Right forelimb (tissue), 1 donor: ENCODE measurements around the gene PDE4DIP.
"Not testable (repeated sequence)": the region's sequence is repeated elsewhere in the genome, so short reads cannot be mapped to it uniquely, and the experiment has no call there.

ENCODE experiments used
- DNase-seq: peaks from one replicate; pipeline ENCODE4 v3.0.0-alpha.2; 2018

Gene PDE4DIP

DNA sequence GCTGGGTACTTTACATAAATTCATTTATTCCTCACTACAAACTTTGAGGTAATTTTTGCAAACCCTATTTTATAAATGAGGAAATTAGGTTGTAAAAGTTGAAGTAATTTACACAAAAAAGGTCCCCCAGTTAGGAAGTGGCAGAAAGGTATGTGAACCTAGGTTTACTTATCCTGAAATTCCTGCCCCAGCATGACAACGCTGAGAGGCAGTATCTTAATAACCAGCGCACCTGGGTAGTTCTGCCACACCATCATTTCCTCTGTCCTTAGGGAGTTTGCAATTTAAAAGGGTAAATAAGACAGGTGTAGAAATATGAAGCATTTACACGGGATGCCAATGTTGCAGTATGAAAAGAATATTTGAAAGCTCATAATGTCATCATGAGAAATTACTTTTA is 79.6 kb downstream of the PDE4DIP start:
- DNase-seq = not testable (repeated sequence)

DNA sequence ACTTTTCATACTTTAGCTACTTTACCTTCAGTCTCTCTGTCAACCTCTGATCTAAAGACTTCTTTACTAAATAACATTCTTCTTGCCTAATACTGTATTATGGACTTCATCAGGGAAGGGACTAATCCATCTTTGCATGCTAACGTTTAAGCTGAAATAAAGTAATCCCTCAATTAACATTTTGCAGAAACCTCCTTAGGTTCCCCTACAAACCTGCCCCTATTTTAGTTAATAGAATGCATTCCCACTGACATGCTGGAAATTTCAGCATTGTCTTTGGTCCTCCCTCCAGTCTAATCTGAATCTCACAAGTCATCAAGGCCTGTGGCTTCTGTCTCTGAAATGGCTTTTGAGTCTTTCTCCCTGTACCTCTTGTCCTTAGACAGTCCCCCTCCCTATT is 83.4 kb downstream of the PDE4DIP start:
- not testable (repeated sequence) for DNase-seq

DNA sequence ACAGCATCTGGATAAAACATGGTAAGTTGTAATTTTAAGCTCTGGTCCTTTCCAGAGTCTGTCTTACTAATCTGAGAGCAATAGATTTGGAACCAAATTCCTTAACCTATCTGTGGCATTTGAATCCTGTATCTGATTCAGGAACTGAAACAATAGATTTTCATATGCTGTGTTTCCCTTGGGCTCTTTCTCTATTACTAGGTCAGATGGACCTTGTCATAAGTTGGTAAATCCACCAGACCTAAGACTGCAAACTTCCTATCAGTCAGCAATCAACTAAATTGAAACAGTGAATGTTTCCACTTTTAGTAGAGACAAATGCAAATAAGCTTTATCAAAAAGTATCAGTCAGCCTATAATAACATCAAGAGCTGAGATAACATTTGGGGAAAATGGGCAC is 85.0 kb downstream of the PDE4DIP start:
- not testable (repeated sequence) for DNase-seq

GRCh38 chr1:148935381-148936002 is 91.3 kb downstream of the PDE4DIP start:
- DNase-seq = not testable (repeated sequence)

GRCh38 chr1:148942906-148943305 is 98.7 kb downstream of the PDE4DIP start:
- DNase-seq = not testable (repeated sequence)

GRCh38 chr1:148945130-148945529 is 100.9 kb downstream of the PDE4DIP start:
- not testable (repeated sequence) for DNase-seq

- DNase-seq = not testable (repeated sequence)
Observed at GRCh38 chr1:148948768-148949167, 104.5 kb downstream of the PDE4DIP start.

- peak; percentile 85 for DNase-seq
Observed at GRCh38 chr1:148951336-148952227, 107.4 kb downstream of the PDE4DIP start.

- not testable (repeated sequence) for DNase-seq
Observed at GRCh38 chr1:148952253-148952937, 108.2 kb downstream of the PDE4DIP start.

DNA sequence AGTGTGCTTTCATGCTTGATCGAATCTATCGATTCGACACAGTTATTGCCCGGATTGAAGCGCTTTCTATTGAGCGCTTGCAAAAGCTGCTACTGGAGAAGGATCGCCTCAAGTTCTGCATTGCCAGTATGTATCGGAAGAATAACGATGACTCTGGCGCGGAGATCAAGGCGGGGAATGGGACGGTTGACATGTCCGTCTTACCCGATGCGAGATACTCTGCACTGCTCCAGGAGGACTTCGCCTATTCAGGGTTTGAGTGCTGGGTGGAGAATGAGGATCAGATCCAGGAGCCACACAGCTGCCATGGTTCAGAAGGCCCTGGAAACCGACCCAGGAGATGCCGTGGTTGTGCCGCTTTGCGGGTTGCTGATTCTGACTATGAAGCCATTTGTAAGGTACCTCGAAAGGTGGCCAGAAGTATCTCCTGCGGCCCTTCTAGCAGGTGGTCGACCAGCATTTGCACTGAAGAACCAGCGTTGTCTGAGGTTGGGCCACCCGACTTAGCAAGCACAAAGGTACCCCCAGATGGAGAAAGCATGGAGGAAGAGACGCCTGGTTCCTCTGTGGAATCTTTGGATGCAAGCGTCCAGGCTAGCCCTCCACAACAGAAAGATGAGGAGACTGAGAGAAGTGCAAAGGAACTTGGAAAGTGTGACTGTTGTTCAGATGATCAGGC is 108.8 kb downstream of the PDE4DIP start:
- DNase-seq = peak; percentile 65

DNA sequence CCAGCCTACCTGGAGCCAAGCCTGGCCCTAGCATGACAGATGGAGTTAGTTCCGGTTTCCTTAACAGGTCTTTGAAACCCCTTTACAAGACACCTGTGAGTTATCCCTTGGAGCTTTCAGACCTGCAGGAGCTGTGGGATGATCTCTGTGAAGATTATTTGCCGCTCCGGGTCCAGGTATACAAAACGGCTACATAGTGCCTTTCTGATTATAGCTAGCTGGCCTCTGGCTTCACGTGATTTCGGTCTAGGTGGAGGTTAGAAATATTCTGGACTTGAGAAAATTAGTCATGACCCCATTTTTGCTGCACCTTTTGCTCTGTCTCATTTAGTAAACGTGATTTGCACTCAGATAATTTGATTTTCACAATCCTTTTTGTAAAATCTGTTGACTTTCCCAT is 109.5 kb downstream of the PDE4DIP start:
- DNase-seq = not testable (repeated sequence)

GRCh38 chr1:148958343-148958742 is 114.1 kb downstream of the PDE4DIP start:
- DNase-seq = not testable (repeated sequence)

DNA sequence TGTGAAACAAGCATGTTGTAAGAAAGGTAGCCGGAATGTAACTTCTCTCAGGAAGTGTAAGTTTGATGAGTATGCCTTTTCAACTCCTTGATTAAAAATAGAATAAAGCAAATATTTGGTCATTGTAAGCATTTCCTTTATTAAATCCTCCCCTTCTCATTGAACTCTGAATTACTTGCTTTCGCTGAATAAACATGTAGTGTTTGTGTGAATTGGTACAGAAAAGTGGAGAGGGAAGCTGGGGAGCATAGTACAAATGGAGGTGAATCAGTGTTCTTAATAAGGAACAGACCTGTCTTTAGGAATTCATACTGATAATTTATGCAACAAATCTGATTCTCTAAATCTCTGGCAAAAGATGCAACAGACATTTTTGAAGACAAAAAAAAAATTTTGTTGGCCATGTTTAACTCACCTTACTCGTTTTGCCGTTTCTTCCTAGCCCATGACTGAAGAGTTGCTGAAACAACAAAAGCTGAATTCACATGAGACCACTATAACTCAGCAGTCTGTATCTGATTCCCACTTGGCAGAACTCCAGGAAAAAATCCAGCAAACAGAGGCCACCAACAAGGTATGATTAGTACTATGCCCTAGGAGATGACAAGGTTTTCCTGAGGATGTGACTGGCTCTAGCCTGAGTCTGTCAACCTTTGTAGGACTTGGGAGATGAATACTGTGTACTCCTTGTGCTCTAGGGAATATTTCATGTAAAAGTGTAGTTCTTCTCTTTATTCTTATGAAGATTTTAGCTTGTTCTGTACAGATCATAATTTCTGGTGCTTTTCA is 116.2 kb downstream of the PDE4DIP start:
- not testable (repeated sequence) for DNase-seq

DNA sequence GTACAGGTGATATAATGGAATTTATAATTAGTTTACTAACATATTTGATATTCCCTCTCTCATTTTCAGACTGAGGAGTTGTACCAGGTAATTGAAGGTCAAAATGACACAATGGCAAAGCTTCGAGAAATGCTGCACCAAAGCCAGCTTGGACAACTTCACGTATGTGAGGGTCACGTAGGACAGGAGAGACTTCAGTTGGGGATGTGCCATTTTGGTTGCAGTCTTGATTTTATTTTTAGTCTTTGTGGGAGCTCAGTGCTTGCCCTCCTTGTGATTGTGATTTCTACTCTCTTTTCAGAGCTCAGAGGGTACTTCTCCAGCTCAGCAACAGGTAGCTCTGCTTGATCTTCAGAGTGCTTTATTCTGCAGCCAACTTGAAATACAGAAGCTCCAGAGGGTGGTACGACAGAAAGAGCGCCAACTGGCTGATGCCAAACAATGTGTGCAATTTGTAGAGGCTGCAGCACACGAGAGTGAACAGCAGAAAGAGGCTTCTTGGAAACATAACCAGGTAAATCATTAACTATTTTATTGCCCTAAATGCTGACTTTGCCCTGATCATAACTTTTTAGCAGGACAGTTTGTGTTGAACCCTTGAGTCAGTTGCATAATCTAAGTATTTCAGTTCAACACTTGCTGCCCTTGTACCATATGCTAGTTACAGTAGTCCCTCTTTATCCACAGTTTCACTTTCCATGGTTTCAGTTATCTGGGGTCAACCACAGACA is 118.1 kb downstream of the PDE4DIP start:
- not testable (repeated sequence) for DNase-seq

GRCh38 chr1:148966084-148966483 is 121.9 kb downstream of the PDE4DIP start:
- not testable (repeated sequence) for DNase-seq

GRCh38 chr1:148967580-148967979 is 123.4 kb downstream of the PDE4DIP start:
- not testable (repeated sequence) for DNase-seq

GRCh38 chr1:148968682-148969081 is 124.5 kb downstream of the PDE4DIP start:
- DNase-seq = not testable (repeated sequence)

DNA sequence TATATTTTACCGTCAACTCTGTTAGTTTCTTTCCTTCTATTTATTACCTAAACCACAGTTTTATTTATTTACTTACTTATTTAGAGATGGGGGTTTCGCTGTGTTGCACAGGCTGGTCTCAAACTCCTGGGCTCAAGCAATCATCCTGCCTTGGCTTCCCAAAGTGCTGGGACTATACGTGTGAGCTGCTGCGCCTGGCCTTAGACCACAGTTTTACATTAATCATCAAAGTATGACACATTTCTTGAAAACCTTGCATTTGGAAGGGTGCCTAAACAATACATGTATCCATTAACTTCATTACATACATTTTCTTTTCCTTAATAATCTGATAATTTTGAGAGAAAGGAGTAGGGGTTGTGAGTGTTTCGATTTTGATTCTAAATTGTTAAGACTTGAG is 124.9 kb downstream of the PDE4DIP start:
- DNase-seq = not testable (repeated sequence)

GRCh38 chr1:148975453-148975852 is 131.2 kb downstream of the PDE4DIP start:
- DNase-seq = not testable (repeated sequence)

DNA sequence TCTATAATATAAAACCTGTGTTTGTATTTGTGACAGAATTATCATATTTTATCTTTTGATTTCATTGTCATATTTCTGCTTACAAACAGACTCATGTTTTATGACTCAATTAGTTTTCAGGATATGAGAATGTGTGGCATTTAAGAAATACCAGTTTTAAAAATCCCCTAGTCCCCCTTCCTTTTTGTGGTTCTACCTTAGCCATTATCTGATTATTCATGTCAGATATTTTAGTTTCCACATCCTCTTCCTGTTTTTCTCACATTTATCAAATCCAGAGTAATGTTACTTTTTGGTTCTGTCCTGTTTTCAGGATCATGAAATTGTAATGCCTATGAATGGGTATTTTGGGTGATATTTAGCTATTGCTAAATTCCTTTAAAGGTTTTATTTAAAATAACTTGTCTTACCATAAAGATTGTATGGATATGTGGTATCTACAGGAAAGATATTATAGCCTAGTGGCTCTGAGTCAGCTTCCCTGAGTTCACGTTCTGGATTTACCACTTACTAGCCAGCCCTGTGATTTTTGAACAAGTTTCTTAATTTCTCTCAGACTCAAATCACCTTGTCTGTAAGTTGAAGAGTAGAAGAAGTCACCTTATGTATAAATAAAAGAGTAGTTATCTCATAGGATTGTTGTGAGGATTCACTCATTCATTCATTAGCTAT is 131.8 kb downstream of the PDE4DIP start:
- DNase-seq = not testable (repeated sequence)

DNA sequence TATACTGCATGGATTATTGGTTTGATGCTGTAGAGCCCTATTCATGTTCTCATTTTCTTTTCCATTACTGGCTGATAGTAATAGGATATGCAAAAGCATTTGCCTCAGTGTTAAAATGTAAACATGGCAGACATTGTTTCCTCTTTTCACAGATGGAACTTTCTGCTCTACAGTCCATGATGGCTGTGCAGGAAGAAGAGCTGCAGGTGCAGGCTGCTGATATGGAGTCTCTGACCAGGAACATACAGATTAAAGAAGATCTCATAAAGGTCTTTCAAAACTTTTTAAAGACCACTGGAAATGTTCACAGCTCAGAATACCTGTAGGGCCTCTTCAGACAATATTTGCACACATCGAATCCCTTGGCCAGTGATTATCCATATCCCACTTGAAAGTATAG is 133.6 kb downstream of the PDE4DIP start:
- DNase-seq = not testable (repeated sequence)
